ENCODE measurements around the gene ZDHHC14.

ZDHHC14 gene

GRCh38 chr6:157520117-157520406 is 139.1 kb downstream of the ZDHHC14 start:
- TF ChIP-seq CTCF (IDR thresholded peaks at IDR 0.05; ENCODE audit: control insufficient read depth, extremely low read depth, insufficient read depth): no peak
- no peak for DNase-seq (ENCODE audit: low read depth)
- H3K4me3 ChIP-seq (ENCODE audit: low read depth, low read length): no peak overlapping the region

GRCh38 chr6:157520596-157521361 is 139.8 kb downstream of the ZDHHC14 start:
- H3K4me3 ChIP-seq (ENCODE audit: low read depth, low read length): no peak overlapping the region
- no peak for DNase-seq (ENCODE audit: low read depth)
- TF ChIP-seq CTCF (IDR thresholded peaks at IDR 0.05; ENCODE audit: control insufficient read depth, extremely low read depth, insufficient read depth): no peak

- no peak overlapping the region for H3K4me3 ChIP-seq (ENCODE audit: low read depth, low read length)
- TF ChIP-seq CTCF (IDR thresholded peaks at IDR 0.05; ENCODE audit: control insufficient read depth, extremely low read depth, insufficient read depth): no peak
- no peak for DNase-seq (ENCODE audit: low read depth)
Observed at GRCh38 chr6:157521362-157522335, 140.7 kb downstream of the ZDHHC14 start.

- TF ChIP-seq CTCF (IDR thresholded peaks at IDR 0.05; ENCODE audit: control insufficient read depth, extremely low read depth, insufficient read depth): no peak
- no peak for DNase-seq (ENCODE audit: low read depth)
- no peak overlapping the region for H3K4me3 ChIP-seq (ENCODE audit: low read depth, low read length)
Observed at GRCh38 chr6:157522472-157522871, 141.5 kb downstream of the ZDHHC14 start.

GRCh38 chr6:157524735-157525134 is 143.7 kb downstream of the ZDHHC14 start:
- TF ChIP-seq CTCF (IDR thresholded peaks at IDR 0.05; ENCODE audit: control insufficient read depth, extremely low read depth, insufficient read depth): no peak
- DNase-seq (ENCODE audit: low read depth): no peak
- H3K4me3 ChIP-seq (ENCODE audit: low read depth, low read length): no peak overlapping the region

GRCh38 chr6:157525292-157525889 is 144.4 kb downstream of the ZDHHC14 start:
- TF ChIP-seq CTCF (IDR thresholded peaks at IDR 0.05; ENCODE audit: control insufficient read depth, extremely low read depth, insufficient read depth): no peak
- H3K4me3 ChIP-seq (ENCODE audit: low read depth, low read length): no peak overlapping the region
- no peak for DNase-seq (ENCODE audit: low read depth)
